Medulla oblongata (tissue), 1 donor: Measurements from ENCODE around the gene GTF3A.
A peak's percentile ranks its signal among the peaks of the same experiment; 100 is the strongest.
"Not testable (repeated sequence)": the region's sequence is repeated elsewhere in the genome, so short reads cannot be mapped to it uniquely, and the experiment has no call there.

Experiments
- DNase-seq: peaks from one replicate; pipeline ENCODE4 v3.0.0-alpha.2; 2015; ENCODE audit errors: extremely low spot score

The GTF3A gene

GRCh38 chr13:27424246-27425157, at the start of gene GTF3A:
GTF3A (plus strand) TSS chr13:27424619.
- DNase-seq = peak; percentile 89

- DNase-seq = peak; percentile 82
Measured at GRCh38 chr13:27374650-27375049, 49.8 kb upstream of the GTF3A start.

GRCh38 chr13:27375686-27376326, 48.6 kb upstream of the GTF3A start:
- DNase-seq = peak; percentile 55

- DNase-seq = no peak
Measured at GRCh38 chr13:27379126-27379525, 45.3 kb upstream of the GTF3A start.

- DNase-seq = peak; percentile 63
Measured at GRCh38 chr13:27379694-27380641, 44.5 kb upstream of the GTF3A start.

GRCh38 chr13:27381601-27382000, 42.8 kb upstream of the GTF3A start:
- DNase-seq = no peak

GRCh38 chr13:27383104-27383921, 41.1 kb upstream of the GTF3A start:
- DNase-seq = no peak

- no peak for DNase-seq
Measured at GRCh38 chr13:27384285-27384684, 40.1 kb upstream of the GTF3A start.

- no peak for DNase-seq
Measured at GRCh38 chr13:27388241-27388640, 36.2 kb upstream of the GTF3A start.

GRCh38 chr13:27389891-27390290, 34.5 kb upstream of the GTF3A start:
- DNase-seq = no peak

- DNase-seq = no peak
Measured at GRCh38 chr13:27391471-27391870, 32.9 kb upstream of the GTF3A start.

- no peak for DNase-seq
Measured at GRCh38 chr13:27393101-27393500, 31.3 kb upstream of the GTF3A start.

GRCh38 chr13:27395007-27395510, 29.4 kb upstream of the GTF3A start:
- no peak for DNase-seq

- DNase-seq = no peak
Measured at GRCh38 chr13:27396252-27396846, 28.1 kb upstream of the GTF3A start.

GRCh38 chr13:27398360-27398759, 26.1 kb upstream of the GTF3A start:
- no peak for DNase-seq

GRCh38 chr13:27400405-27400804, 24.0 kb upstream of the GTF3A start:
- DNase-seq = not testable (repeated sequence)

GRCh38 chr13:27401210-27401609, 23.2 kb upstream of the GTF3A start:
- DNase-seq = peak; percentile 62

- DNase-seq = no peak
Measured at GRCh38 chr13:27403203-27403678, 21.2 kb upstream of the GTF3A start.

GRCh38 chr13:27403727-27404385, 20.6 kb upstream of the GTF3A start:
- no peak for DNase-seq

- no peak for DNase-seq
Measured at GRCh38 chr13:27404680-27405079, 19.7 kb upstream of the GTF3A start.
